SK-N-SH (cell line): ENCODE data around the gene NUMB. TPM values are rescaled to one million over a fixed set of nuclear protein-coding genes. Genes with fewer than 3 reads are reported as not detected.

Experiments used
- CTCF ChIA-PET: fragments of 300-600, 350-600 bp; formaldehyde crosslinking; extraction: SDS; loops from one replicate; lab custom pipeline; 2021; lab: Yijun Ruan, JAX
- POLR2A ChIA-PET: fragments of 350-600 bp; sonication (Branson Sonifier 250); formaldehyde crosslinking; extraction: SDS; loops from one replicate; lab custom pipeline; 2020; ENCODE audit warnings: antibody characterized with exemption, inconsistent platforms; lab: Yijun Ruan, JAX
- DNase-seq: peaks from one replicate; pipeline ENCODE4 v3.0.0; 2012
- H2AFZ ChIP-seq: fragments of 200-600 bp; sonication (generic); 2 replicates; pipeline ENCODE4 v1.8.1; 2016; ENCODE audit warnings: antibody characterized with exemption, mild to moderate bottlenecking, low read depth
- H3F3A ChIP-seq: fragments of 200-600 bp; sonication (generic); replicated peaks from 2 replicates; pipeline ENCODE3; 2016; ENCODE audit warnings: antibody characterized with exemption, mild to moderate bottlenecking; ENCODE audit not compliant: insufficient read depth
- H3K27ac ChIP-seq, 2 experiments: fragments of 200-500 bp in 1 of 2; fragments of 200-600 bp in 1 of 2; sonication (Bioruptor generic) in 1 of 2; sonication (generic), shearing (Covaris generic) in 1 of 2; 2 replicates each; pipeline versions ENCODE4 v1.5.1 to v1.6.1; 2014 to 2016; ENCODE audit warnings: low read depth in 2 of 2, inconsistent platforms in 1 of 2, low read length in 1 of 2, mild to moderate bottlenecking in 1 of 2, mixed read lengths in 1 of 2
- H3K27me3 ChIP-seq: fragments of 200-600 bp; sonication (generic), shearing (Covaris generic); 2 replicates; pipeline ENCODE4 v1.6.1; 2016; ENCODE audit warnings: mixed run types; ENCODE audit not compliant: insufficient read depth
- H3K36me3 ChIP-seq, 2 experiments: fragments of 200-500 bp in 1 of 2; fragments of 200-600 bp in 1 of 2; sonication (Bioruptor generic) in 1 of 2; sonication (generic) in 1 of 2; replicated peaks in 1 of 2; 2 replicates each; pipeline versions ENCODE3 to v1.5.1; 2014 to 2016; ENCODE audit warnings: low read length in 1 of 2, mild to moderate bottlenecking in 1 of 2; ENCODE audit not compliant: insufficient read depth in 2 of 2, control insufficient read depth in 1 of 2
- H3K4me1 ChIP-seq, 2 experiments: fragments of 200-500 bp in 1 of 2; fragments of 200-600 bp in 1 of 2; sonication (Bioruptor generic) in 1 of 2; sonication (generic), shearing (Covaris generic) in 1 of 2; 2 replicates each; pipeline versions ENCODE4 v1.5.1 to v1.6.1; 2014 to 2016; ENCODE audit warnings: low read depth in 1 of 2, low read length in 1 of 2, mixed run types in 1 of 2; ENCODE audit not compliant: insufficient read depth in 2 of 2, control insufficient read depth in 1 of 2
- H3K4me2 ChIP-seq: fragments of 200-600 bp; sonication (generic), shearing (Covaris generic); 2 replicates; pipeline ENCODE4 v1.6.1; 2017; ENCODE audit warnings: mixed run types
- H3K4me3 ChIP-seq, 2 experiments: fragments of 200-500 bp in 1 of 2; fragments of 200-600 bp in 1 of 2; sonication (Bioruptor generic) in 1 of 2; sonication (generic), shearing (Covaris generic) in 1 of 2; 2 replicates each; pipeline versions ENCODE4 v1.5.1 to v1.8.1; 2014 to 2016; ENCODE audit warnings: low read depth in 2 of 2, inconsistent platforms in 1 of 2, low read length in 1 of 2, mild to moderate bottlenecking in 1 of 2, mixed read lengths in 1 of 2, moderate library complexity in 1 of 2
- H3K79me2 ChIP-seq: fragments of 200-600 bp; sonication (generic); 2 replicates; pipeline ENCODE4 v1.8.1; 2017; ENCODE audit warnings: mild to moderate bottlenecking; ENCODE audit not compliant: insufficient read depth
- H3K9ac ChIP-seq: fragments of 200-600 bp; sonication (generic); 2 replicates; pipeline ENCODE4 v1.6.1; 2017; ENCODE audit warnings: mixed run types
- H3K9me2 ChIP-seq: fragments of 200-600 bp; sonication (generic); 2 replicates; pipeline ENCODE4 v1.6.1; 2017; ENCODE audit warnings: mixed run types
- H3K9me3 ChIP-seq: fragments of 200-600 bp; sonication (generic); 2 replicates; pipeline ENCODE4 v1.6.1; 2017; ENCODE audit warnings: mixed run types, mild to moderate bottlenecking, moderate library complexity
- H4K20me1 ChIP-seq: fragments of 200-600 bp; sonication (generic); 2 replicates; pipeline ENCODE4 v1.6.1; 2017; ENCODE audit warnings: mild to moderate bottlenecking, mixed run types; ENCODE audit not compliant: insufficient read depth
- CHD2 ChIP-seq: fragments of 150-350 bp; IDR thresholded peaks from 2 replicates; pipeline ENCODE4 v1.6.1; 2018; ENCODE audit warnings: low read length; ENCODE audit not compliant: partially characterized antibody
- ELF1 ChIP-seq: IDR thresholded peaks from 2 replicates; pipeline ENCODE4 v1.4.0; 2012
- EP300 ChIP-seq, 2 experiments: IDR thresholded peaks; 2 replicates each; pipeline versions ENCODE4 v1.4.0 to v1.6.1; 2012; ENCODE audit warnings: borderline replicate concordance in 1 of 2, low read depth in 1 of 2, low read length in 1 of 2
- EZH2phosphoT487 ChIP-seq: fragments of 200-600 bp; sonication (generic); IDR thresholded peaks from 2 replicates; pipeline ENCODE4 v1.6.1; 2017; ENCODE audit warnings: low read depth, mixed run types, mild to moderate bottlenecking, antibody characterized with exemption, moderate library complexity, borderline replicate concordance
- FOXM1 ChIP-seq: IDR thresholded peaks from 2 replicates; pipeline ENCODE4 v1.4.0; 2012; ENCODE audit warnings: low read depth, mild to moderate bottlenecking
- JUND ChIP-seq: IDR thresholded peaks from 2 replicates; pipeline ENCODE4 v1.4.0; 2012
- MAX ChIP-seq: IDR thresholded peaks from 2 replicates; pipeline ENCODE4 v1.4.0; 2012; ENCODE audit warnings: low read depth
- MXI1 ChIP-seq: IDR thresholded peaks from 2 replicates; pipeline ENCODE4 v1.6.1; 2012; ENCODE audit warnings: mild to moderate bottlenecking, low read depth, low read length, improper control_type of control experiment
- NFIC ChIP-seq: IDR thresholded peaks from 2 replicates; pipeline ENCODE4 v1.4.0; 2012; ENCODE audit warnings: borderline replicate concordance
- NRF1 ChIP-seq: IDR thresholded peaks from 2 replicates; pipeline ENCODE4 v1.6.1; 2012; ENCODE audit warnings: low read depth, mild to moderate bottlenecking, low read length
- POLR2AphosphoS5 ChIP-seq: IDR thresholded peaks from 2 replicates; pipeline ENCODE4 v1.6.1; 2012; ENCODE audit warnings: low read depth, low read length
- RAD21 ChIP-seq: IDR thresholded peaks from 2 replicates; pipeline ENCODE4 v1.6.1; 2012; ENCODE audit warnings: mild to moderate bottlenecking, low read length
- REST ChIP-seq: IDR thresholded peaks from 2 replicates; pipeline ENCODE4 v1.6.1; 2012; ENCODE audit warnings: mild to moderate bottlenecking, low read depth, low read length, moderate library complexity
- RXRA ChIP-seq: IDR thresholded peaks from 2 replicates; pipeline ENCODE4 v1.4.0; 2012; ENCODE audit warnings: low read depth, mild to moderate bottlenecking, borderline replicate concordance
- SMC3 ChIP-seq: IDR thresholded peaks from 2 replicates; pipeline ENCODE4 v1.6.1; 2012; ENCODE audit warnings: low read depth, low read length, improper control_type of control experiment
- TEAD4 ChIP-seq: IDR thresholded peaks from 2 replicates; pipeline ENCODE4 v1.4.0; 2012; ENCODE audit warnings: mild to moderate bottlenecking, borderline replicate concordance; ENCODE audit not compliant: insufficient read depth
- USF1 ChIP-seq: IDR thresholded peaks from 2 replicates; pipeline ENCODE4 v1.4.0; 2012; ENCODE audit warnings: low read depth, borderline replicate concordance
- USF2 ChIP-seq: fragments of 150-350 bp; IDR thresholded peaks from 2 replicates; pipeline ENCODE4 v1.6.1; 2017; ENCODE audit warnings: antibody characterized with exemption, low read length, low read depth, borderline replicate concordance
- YY1 ChIP-seq: IDR thresholded peaks from 2 replicates; pipeline ENCODE4 v1.4.0; 2012; ENCODE audit warnings: low read depth, mild to moderate bottlenecking
- WGBS: methylation state at CpG from one replicate; pipeline ENCODE4 v1.1.6; 2017; ENCODE audit warnings: low lambda C conversion rate; 5-methylcytosine and 5-hydroxymethylcytosine counted together
- polyA plus RNA-seq, 3 experiments: library from polyadenylated mRNA; depleted of rRNA; stranded (reverse); fragments of >200 nt; gene quantifications; 2 replicates each; pipeline ENCODE4 v1.2.3, GENCODE V29; 2012

Gene NUMB
- polyA plus RNA-seq, 1 of the 3 experiments (the other 2 are of a cell fraction) = 58.4 TPM

- no peaks in the 10 kb centered on the region for H3F3A ChIP-seq
- no peak overlapping the region for H3K4me3 ChIP-seq
- H3K27me3 ChIP-seq = no peaks in the 10 kb centered on the region
- no peak overlapping the region for H3K9ac ChIP-seq
- ChIA-PET POLR2A (no interaction called here), CTCF (interaction anchor here (3.1 kb wide), 1 partner anchor 44 kb away, joined by 10 read pairs; no protein-coding TSS in a partner anchor)
- DNase-seq = no peak
- no peak overlapping the region for H3K4me2 ChIP-seq
- no peaks in the 10 kb centered on the region for H3K9me2 ChIP-seq
- TF ChIP-seq RAD21 = no peak
- no peak for TF ChIP-seq EP300 (IDR thresholded peaks at IDR 0.05; ENCODE audit: borderline replicate concordance in 1 of 2, low read depth in 1 of 2, low read length in 1 of 2)
- TF ChIP-seq, all 33 proteins: peak for 0
- peaks cover 7% of the 10 kb centered on the region; the same call in 1 of the 2 replicates for H3K79me2 ChIP-seq
- no peak overlapping the region for H3K27ac ChIP-seq
- peaks cover 6 to 9% of the 10 kb centered on the region in 2 experiments; a peak in 2 of 4 replicates for H3K4me1 ChIP-seq
- no peak overlapping the region for H2AFZ ChIP-seq
- H3K36me3 ChIP-seq = peaks cover 0 to 3% of the 10 kb centered on the region in 2 experiments
- H4K20me1 ChIP-seq = peaks cover 4% of the 10 kb centered on the region
- H3K9me3 ChIP-seq = no peaks in the 10 kb centered on the region
Observed at GRCh38 chr14:73339206-73339605, 119.1 kb downstream of the NUMB start.

- Histone ChIP-seq H4K20me1 (peaks cover 4% of the 10 kb centered on the region), H3K79me2 (peaks cover 7% of the 10 kb centered on the region; the same call in 1 of the 2 replicates), H3K27me3 (no peaks in the 10 kb centered on the region), H3K27ac (no peak overlapping the region), H3K9me2 (no peaks in the 10 kb centered on the region), H3K4me2 (no peak overlapping the region), H2AFZ (no peak overlapping the region), H3K36me3 (peaks cover 0 to 7% of the 10 kb centered on the region in 2 experiments), H3K4me3 (no peak overlapping the region), H3K9ac (no peak overlapping the region), H3K4me1 (peaks cover 6 to 9% of the 10 kb centered on the region in 2 experiments; a peak in 2 of 4 replicates), H3F3A (no peaks in the 10 kb centered on the region), H3K9me3 (no peaks in the 10 kb centered on the region)
- ChIA-PET POLR2A (no interaction called here), CTCF (interaction anchor here (1.0 to 3.1 kb wide), 3 partner anchors 8 to 134 kb away, joined by 3 to 10 read pairs (median 3); no protein-coding TSS in a partner anchor)
- no peak for DNase-seq
- 95% methylated on average over 1 of the region's 1 CpG for WGBS
- no peak for TF ChIP-seq MXI1
- no peak for TF ChIP-seq MAX
- no peak for TF ChIP-seq REST
- TF ChIP-seq USF1 = no peak
- no peak for TF ChIP-seq FOXM1
- TF ChIP-seq ELF1 = no peak
- no peak for TF ChIP-seq RXRA
- TF ChIP-seq TEAD4 = no peak
- TF ChIP-seq CHD2 = no peak
- TF ChIP-seq NFIC = no peak
- TF ChIP-seq SMC3 = no peak
- no peak for TF ChIP-seq EP300 (IDR thresholded peaks at IDR 0.05; ENCODE audit: borderline replicate concordance in 1 of 2, low read depth in 1 of 2, low read length in 1 of 2)
- TF ChIP-seq RAD21 = no peak
- no peak for TF ChIP-seq EZH2phosphoT487
- TF ChIP-seq USF2 = no peak
- no peak for TF ChIP-seq POLR2AphosphoS5
- TF ChIP-seq JUND = no peak
- no peak for TF ChIP-seq YY1
- no peak for TF ChIP-seq NRF1
Observed at GRCh38 chr14:73338551-73338950, 119.8 kb downstream of the NUMB start.
